HAP-1 (cell line): ENCODE results near the gene LRRC14B.
A peak's percentile ranks its signal among the peaks of the same experiment; 100 is the strongest.

Source experiments
- DNase-seq, 2 experiments: peaks; one replicate each; pipeline ENCODE4 v3.0.0-alpha.2; 2016 to 2020; ENCODE audit warnings: low spot score in 2 of 2
- H3K27me3 ChIP-seq: fragments of 250-450 bp; sonication (Bioruptor Pico); 2 replicates; pipeline ENCODE4 v1.5.1; 2020; ENCODE audit warnings: low read depth, mild to moderate bottlenecking, moderate library complexity
- H3K36me3 ChIP-seq: fragments of 250-450 bp; sonication (Bioruptor Pico); replicated peaks from 2 replicates; pipeline ENCODE4 v1.5.1; 2020; ENCODE audit warnings: mild to moderate bottlenecking
- H3K4me1 ChIP-seq: fragments of 250-450 bp; sonication (Bioruptor Pico); 2 replicates; pipeline ENCODE4 v1.5.1; 2020; ENCODE audit warnings: mild to moderate bottlenecking
- H3K4me3 ChIP-seq: fragments of 250-450 bp; sonication (Bioruptor Pico); 2 replicates; pipeline ENCODE4 v1.5.1; 2020; ENCODE audit warnings: mild to moderate bottlenecking, moderate library complexity
- H3K9me3 ChIP-seq: fragments of 250-450 bp; sonication (Bioruptor Pico); 2 replicates; pipeline ENCODE4 v1.5.1; 2020; ENCODE audit warnings: mild to moderate bottlenecking, moderate library complexity
- in situ Hi-C: fragments of 300-500 bp; cut with MboI; formaldehyde crosslinking; loops from 3 replicates; pipeline ENCODE4 v1.14.3; 2020; ENCODE audit warnings: low sequenced_read_pairs, inconsistent platforms, mixed read lengths

The LRRC14B gene

DNA sequence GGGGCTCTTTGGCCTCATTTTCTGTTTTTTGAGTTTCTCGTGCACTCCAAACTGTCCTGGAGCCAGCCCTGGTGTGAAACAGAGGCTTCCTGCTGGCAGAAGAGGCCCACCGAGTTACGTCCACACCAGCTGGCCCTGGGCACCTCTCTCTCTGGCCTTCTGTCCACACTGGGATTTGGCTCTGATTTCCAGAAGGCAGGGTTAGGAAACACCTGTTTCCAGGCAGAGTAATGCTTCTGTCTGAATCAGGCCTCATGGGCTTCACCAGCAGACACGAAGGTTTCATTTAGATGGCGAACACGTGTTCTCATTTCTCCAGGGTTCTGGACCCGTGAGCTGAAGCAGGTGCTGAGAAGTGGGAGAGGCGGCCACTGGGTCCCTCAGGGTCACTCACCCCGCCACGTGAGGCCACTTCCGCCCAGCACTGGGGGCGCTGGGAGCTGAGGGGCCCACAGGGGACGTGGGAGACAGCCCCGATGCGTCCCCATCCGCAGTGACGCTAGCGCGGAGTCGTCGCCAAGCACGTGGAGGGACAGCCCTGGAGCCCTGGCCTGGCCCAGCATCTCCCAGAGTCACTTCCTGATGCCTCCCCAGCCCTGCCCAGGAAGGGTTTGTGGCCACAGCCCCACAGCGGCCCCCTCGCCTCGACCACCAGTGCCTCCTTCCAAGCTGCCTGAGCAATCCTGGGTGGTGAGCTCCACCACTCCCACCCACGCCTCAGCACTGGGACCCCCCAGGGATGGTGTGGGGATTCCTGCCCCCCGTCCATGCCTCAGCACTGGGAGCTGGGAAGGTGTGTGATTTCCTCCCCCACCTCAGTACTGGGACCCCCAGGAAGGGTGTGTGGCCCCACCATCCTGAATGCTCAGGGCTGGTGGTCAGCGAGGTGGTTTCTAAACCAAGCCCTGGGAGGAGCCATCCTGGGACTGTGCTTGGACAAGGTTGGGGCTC is 4.9 kb upstream of the LRRC14B start:
- Histone ChIP-seq H3K4me1 (peaks cover 3% of the 10 kb centered on the region; the same call in 1 of the 2 replicates), H3K4me3 (no peak overlapping the region), H3K27me3 (no peaks in the 10 kb centered on the region), H3K36me3 (no peaks in the 10 kb centered on the region), H3K9me3 (no peaks in the 10 kb centered on the region)
- no peak for DNase-seq
- in situ Hi-C loops: no loop called here

DNA sequence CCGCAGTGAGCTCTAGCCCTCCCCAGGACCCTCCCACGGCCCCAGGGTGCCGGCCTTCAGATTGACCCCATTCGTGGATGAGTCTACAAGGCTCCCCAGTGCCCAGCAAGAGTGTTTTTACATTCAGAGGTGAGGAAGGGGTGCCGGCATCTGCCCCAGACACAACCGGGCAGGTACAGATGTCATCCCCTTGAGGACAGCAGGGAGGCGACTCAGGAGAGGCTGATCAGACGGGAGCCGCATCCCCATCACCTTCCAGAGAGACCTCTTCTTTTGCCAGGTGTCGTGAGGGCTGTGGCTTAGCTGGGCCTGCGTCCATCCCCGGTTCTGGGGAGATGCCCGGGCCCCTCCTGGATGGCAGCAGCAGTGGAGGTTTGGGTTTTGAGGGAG is 4.3 kb upstream of the LRRC14B start:
- Histone ChIP-seq H3K4me1 (peaks cover 3% of the 10 kb centered on the region; the same call in 1 of the 2 replicates), H3K36me3 (no peaks in the 10 kb centered on the region), H3K9me3 (no peaks in the 10 kb centered on the region), H3K27me3 (no peaks in the 10 kb centered on the region), H3K4me3 (no peak overlapping the region)
- in situ Hi-C loops: no loop called here
- DNase-seq: no peak

DNA sequence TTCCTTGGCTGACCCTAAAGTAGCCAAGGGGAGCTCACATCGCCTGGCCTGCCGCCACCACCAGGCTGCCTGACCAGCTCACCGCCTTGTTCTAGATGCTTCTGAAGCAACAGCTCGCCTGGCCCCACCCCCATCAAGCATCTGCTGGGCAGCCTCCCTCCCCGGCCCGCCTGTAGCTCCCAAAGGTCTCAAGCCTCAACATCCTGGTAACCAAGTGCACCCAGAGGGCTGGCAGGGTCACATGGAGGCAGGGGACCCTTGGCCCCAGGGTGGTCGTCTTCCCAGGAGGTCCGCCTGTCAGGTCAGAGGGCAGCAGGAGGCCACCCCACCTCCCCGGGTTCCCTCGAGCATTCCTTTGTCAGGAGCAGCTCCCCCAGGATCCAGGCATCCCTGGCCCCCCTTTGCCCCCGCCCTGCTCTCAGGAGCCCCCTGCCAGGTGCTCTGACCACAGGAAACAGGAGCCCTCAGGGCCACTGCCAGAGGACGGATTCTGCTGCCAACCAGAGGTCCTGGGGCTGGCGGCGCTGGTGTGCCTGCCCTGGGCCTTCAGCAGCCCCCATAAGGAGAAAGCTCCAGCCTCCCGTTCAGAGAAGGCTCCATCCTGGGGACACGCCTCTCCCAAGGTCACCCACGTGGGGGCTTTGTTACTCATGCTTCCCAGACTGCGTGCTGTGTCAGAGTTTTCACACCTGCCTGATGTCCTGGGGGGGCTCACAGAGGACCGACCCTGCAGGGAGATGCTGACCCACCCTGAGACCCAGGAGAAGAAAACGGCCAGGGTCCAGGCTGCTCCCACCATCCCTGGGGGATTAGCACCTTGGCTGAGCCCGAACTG is 3.5 kb upstream of the LRRC14B start:
- no peaks in the 10 kb centered on the region for H3K9me3 ChIP-seq
- H3K27me3 ChIP-seq: no peaks in the 10 kb centered on the region
- in situ Hi-C loops: no loop called here
- H3K36me3 ChIP-seq: no peaks in the 10 kb centered on the region
- no peak overlapping the region for H3K4me3 ChIP-seq
- H3K4me1 ChIP-seq: peaks cover 3% of the 10 kb centered on the region; the same call in 1 of the 2 replicates
- DNase-seq: no peak

DNA sequence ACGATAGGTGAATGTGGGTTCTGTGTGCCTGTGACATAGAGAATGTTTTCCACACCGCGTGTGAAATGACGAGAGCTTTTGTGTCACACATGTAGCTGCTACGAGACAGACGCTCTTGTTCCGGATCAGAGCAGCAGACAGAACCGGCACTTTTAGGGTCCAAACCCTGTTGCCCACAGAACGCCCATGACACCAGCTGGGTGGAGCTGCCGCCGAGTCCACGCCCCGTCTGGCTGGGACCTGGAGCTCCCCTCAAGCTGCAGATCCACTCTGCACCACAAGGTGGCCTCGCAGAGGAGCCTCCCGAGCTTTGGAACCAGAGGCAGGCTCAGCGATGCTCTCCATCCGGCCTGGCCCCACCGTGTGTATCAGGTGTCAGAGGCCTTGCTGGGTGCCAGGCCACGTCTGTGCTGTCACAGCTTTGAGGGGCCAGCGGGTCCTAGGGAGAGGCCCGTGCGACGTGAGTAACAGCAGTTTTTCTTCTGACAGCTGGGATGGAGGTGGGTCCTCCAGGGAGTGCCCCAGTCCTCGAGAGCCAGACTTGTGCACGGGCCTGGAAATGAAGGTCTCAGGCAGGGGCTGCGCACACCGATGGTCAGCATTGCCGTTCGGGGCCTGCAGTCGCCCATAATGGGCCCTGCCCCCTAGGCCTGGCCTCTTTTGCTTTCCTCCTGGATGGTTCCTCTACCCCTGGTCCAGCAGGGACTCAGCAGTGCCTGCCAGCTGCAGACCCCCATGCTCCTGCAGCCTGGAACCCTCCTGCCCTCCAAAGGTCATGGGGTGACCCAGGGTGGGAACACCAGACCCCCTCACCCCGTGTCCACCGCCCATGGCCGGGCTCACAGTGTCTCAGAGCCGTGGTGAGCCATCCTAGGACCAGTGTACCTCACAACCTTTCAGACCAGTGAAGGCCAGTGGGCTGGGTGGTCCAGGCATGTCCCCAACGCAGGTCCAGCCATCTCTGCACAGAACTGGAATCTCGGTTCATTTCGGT is 2.5 kb upstream of the LRRC14B start:
- no peaks in the 10 kb centered on the region for H3K27me3 ChIP-seq
- in situ Hi-C loops: no loop called here
- H3K9me3 ChIP-seq: no peaks in the 10 kb centered on the region
- H3K36me3 ChIP-seq: no peaks in the 10 kb centered on the region
- DNase-seq: peak; percentile 81 to 95
- no peak overlapping the region for H3K4me3 ChIP-seq
- peaks cover 3% of the 10 kb centered on the region; the same call in 1 of the 2 replicates for H3K4me1 ChIP-seq

DNA sequence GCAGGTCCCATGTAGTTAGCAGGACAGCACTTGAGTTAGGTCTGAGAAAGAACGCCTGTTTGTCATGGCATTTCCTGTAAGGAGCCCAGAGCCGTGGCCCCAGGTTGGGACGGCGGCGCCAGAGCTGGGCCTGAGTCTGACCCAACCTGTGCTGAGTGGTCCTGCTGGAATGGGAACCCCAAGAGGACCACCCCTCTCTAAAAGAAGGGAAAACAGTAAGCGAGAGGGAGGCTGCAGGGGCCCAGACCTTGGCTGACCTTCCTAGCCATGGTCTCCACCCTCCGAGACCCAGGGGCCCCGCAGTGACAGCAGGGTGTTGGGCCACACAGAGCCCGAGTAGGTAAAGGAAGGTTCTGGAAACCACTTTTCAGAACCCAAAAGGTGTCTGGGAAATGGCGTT is 1.8 kb upstream of the LRRC14B start:
- H3K4me1 ChIP-seq: peaks cover 3% of the 10 kb centered on the region; the same call in 1 of the 2 replicates
- no peaks in the 10 kb centered on the region for H3K36me3 ChIP-seq
- H3K27me3 ChIP-seq: no peaks in the 10 kb centered on the region
- in situ Hi-C loops: no loop called here
- no peaks in the 10 kb centered on the region for H3K9me3 ChIP-seq
- H3K4me3 ChIP-seq: no peak overlapping the region
- no peak for DNase-seq

DNA sequence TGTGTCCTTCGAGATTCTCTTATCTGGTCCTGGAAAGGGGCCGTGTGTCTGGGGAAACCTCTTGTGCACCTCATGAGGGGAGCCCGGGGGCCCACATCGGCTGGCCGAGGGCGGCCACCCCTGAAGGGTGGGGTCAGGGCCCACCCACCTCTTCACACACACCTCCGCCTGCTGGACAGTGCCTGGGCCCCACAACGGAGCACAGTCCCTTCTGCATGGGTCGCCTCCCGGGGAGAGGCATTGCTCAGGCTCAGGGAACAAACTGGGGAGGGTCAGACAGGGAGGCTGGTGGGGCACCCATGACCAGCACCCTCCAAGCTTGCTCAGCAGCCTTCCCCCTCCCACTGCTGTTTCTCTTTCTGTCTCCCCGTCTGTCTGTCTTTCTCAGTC is 1.3 kb upstream of the LRRC14B start:
- Histone ChIP-seq H3K4me1 (peaks cover 3% of the 10 kb centered on the region; the same call in 1 of the 2 replicates), H3K36me3 (no peaks in the 10 kb centered on the region)
- in situ Hi-C loops: no loop called here

DNA sequence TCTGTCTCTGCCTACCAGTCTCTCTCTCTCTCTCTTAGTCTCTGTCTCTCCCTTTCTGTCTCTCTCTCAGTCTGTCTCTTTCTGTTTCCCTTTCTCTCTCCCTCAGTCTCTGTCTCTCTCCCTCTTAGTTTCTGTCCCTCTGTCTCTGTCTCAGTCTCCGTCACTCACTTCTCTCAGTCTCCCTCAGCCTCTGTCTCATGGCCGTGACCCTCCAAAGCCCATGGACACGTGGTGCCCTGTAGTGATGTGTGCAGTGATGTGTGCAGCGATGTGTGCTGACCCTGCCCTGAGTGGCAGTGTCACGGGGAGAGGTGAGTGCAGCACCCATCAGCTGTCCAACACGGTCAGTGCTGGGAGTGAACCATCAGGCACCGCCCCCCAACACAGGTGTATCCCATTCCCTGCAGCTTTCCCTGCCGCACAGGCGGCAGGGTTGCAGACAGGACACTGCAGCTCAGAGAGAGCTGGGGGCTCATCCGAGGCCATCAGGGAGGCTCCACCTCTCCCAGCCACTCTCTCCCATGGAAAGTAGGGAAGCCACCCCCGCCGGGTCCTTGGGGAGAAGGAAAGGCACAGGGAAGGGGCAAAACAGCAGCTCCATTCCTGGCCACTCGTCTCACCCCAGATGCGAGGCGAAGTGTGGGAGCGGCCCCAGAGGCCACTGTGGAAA is 794 bp upstream of the LRRC14B start:
- Histone ChIP-seq H3K9me3 (no peaks in the 10 kb centered on the region), H3K36me3 (no peaks in the 10 kb centered on the region), H3K4me3 (no peak overlapping the region), H3K4me1 (peaks cover 3% of the 10 kb centered on the region; the same call in 1 of the 2 replicates), H3K27me3 (no peaks in the 10 kb centered on the region)
- in situ Hi-C loops: no loop called here
- DNase-seq: no peak

More for the DNA sequence above, 1.3 kb upstream of the LRRC14B start:
- H3K9me3 ChIP-seq: no peaks in the 10 kb centered on the region
- no peaks in the 10 kb centered on the region for H3K27me3 ChIP-seq
- no peak overlapping the region for H3K4me3 ChIP-seq
- no peak for DNase-seq

DNA sequence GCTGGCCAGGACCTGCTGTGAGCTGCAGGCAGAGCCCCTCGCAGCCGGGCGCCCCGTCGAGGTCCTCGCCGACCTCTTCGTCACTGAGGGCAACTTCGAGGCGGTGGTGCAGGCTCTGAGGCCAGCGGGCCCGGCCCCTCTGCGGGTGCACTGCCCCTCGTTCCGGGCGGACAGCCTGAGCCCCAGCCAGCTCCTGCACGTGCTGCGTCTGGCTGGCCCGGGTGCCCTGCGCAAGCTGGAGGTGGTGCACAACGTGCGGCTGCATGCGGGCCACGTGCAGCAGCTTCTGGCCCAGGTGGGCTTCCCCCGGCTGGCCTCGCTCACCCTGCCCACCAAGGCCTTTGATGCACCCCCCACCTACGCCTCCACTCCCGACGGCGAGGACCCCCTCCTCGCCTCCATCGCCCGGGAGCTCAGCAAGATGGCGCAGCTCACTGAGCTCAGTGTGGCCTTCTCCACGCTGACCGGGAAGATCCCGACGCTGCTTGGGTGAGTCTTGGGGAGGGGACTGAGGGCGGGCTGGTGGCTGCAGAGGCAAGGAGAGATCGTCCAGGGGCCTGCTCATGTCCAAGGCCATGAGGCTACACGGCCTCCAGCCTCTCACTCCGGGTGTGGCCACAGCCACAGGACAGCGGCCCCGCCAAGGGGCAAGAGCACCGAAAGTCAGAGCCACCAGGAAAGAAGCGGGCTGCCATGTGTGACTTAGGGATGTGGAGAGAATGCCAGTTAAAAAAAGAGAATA is 825 bp downstream of the LRRC14B start:
- H3K27me3 ChIP-seq: no peaks in the 10 kb centered on the region
- H3K9me3 ChIP-seq: no peaks in the 10 kb centered on the region
- no peak overlapping the region for H3K4me3 ChIP-seq
- no peak for DNase-seq
- no peaks in the 10 kb centered on the region for H3K36me3 ChIP-seq
- in situ Hi-C loops: no loop called here
- H3K4me1 ChIP-seq: peaks cover 3% of the 10 kb centered on the region; the same call in 1 of the 2 replicates

DNA sequence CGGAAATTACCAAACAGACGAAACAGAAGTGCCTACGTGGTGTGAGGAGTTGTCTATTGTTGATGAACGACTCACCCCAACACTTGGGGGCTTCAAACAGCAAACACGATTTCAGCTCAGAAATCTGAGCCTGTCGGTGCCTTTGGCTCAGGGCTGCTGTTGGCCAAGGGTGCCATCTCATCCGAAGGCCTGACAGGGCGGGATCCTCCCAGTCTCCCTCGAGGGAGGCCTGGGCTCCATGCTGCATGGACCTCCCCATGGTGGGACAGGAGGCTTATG is 1.3 kb downstream of the LRRC14B start:
- in situ Hi-C loops: no loop called here
- no peak for DNase-seq
- peaks cover 3% of the 10 kb centered on the region; the same call in 1 of the 2 replicates for H3K4me1 ChIP-seq
- H3K4me3 ChIP-seq: no peak overlapping the region
- no peaks in the 10 kb centered on the region for H3K27me3 ChIP-seq
- no peaks in the 10 kb centered on the region for H3K36me3 ChIP-seq
- no peaks in the 10 kb centered on the region for H3K9me3 ChIP-seq

DNA sequence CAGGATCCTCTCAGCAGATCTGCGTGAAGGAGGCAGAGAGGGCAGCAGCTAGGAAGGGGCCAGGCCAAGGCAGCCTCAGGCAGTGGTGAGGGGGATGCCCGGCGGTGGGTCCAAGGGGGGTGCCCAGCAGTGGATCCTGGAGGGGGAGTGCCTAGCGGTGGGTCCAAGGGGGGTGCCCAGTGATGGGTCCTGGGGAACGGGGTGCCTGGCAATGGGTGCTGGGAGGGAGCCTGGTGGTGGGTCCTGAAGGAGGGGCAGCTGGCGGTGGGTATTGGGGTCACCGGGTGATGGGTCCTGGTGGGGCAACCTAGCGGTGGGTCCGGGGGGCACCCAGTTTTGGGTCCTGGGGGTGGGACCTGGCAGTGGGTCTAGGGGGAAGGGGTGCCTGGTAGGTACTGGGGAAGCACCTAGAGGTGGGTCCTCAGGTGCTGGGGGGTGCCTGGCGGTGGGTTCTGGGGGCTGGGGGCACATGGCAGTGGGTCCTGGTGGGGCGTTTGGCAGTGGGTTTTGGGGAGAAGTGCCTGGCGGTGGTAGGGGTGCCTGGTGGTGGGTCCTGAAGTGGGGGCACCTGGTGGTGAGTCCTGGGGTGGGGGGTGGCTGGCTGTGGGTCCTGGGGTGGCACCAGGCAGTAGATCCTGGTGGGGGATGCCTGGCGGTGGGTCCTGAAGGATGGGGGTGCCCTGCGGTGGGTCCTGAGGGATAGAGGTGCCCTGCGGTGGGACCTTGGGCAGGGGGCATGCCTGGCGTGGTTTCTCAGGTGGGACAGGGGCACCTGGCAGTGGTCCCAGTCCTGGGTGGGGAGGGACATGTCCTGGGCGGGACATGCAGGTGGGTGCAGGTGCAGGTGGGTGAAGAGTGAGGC is 1.9 kb downstream of the LRRC14B start:
- in situ Hi-C loops: no loop called here
- Histone ChIP-seq H3K27me3 (no peaks in the 10 kb centered on the region), H3K9me3 (no peaks in the 10 kb centered on the region), H3K4me3 (no peak overlapping the region), H3K36me3 (no peaks in the 10 kb centered on the region), H3K4me1 (peaks cover 3% of the 10 kb centered on the region; the same call in 1 of the 2 replicates)
- no peak for DNase-seq

DNA sequence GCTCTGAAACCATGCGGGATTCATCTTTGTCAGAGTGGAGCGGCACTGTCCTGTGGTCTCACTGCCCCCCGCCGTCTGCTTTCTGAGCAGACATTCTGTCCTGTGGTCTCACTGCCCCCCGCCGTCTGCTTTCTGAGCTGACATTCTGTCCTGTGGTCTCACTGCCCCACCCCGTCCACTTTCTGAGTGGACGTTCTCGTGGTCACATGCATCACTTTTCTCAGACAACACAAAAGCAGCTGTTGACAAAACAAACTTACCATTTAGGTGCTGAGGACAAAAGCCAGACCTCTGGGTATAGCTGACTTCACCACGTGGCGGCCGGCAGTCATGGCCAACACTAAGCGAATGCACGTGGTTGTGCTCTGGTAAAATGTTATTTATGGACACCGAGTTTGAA is 2.8 kb downstream of the LRRC14B start:
- in situ Hi-C loops: no loop called here
- H3K36me3 ChIP-seq: no peaks in the 10 kb centered on the region
- DNase-seq: no peak
- no peaks in the 10 kb centered on the region for H3K27me3 ChIP-seq
- no peak overlapping the region for H3K4me3 ChIP-seq
- no peaks in the 10 kb centered on the region for H3K9me3 ChIP-seq
- no peaks in the 10 kb centered on the region for H3K4me1 ChIP-seq
